SK-N-SH (cell line): Measurements from ENCODE around the gene SDK1.

Experiments
- EZH2phosphoT487 ChIP-seq: fragments of 200-600 bp; sonication (generic); IDR thresholded peaks from 2 replicates; pipeline ENCODE4 v1.6.1; 2017; ENCODE audit warnings: low read depth, mixed run types, mild to moderate bottlenecking, antibody characterized with exemption, moderate library complexity, borderline replicate concordance
- TF ChIP-seq, protein P1 (sequence below): fragments of 200-600 bp; sonication (generic); IDR thresholded peaks from 2 replicates; pipeline ENCODE4 v1.6.1; 2017; ENCODE audit warnings: antibody characterized with exemption, mild to moderate bottlenecking, moderate library complexity

DNA sequence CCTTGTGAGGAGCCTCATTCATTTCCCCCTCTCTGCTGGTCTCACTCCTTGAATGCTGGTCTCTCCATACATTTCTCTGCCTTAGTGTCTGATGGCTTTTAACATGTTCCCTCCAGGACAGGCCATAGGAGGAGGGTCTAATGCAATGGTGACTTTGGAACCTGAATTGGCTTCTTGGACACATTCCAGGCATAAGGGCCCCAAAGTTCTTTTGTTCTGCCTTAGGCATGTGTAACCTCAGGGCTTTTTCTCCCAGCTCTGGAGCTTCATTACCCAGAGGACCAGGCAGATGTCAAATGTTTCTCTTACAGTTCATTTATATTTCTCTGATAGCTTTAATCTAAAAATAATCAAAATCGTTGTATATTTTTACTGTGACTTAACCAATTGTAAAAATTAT is 162.6 kb downstream of the SDK1 start:
- no peak for TF ChIP-seq EZH2phosphoT487
- TF ChIP-seq, protein P1, sequence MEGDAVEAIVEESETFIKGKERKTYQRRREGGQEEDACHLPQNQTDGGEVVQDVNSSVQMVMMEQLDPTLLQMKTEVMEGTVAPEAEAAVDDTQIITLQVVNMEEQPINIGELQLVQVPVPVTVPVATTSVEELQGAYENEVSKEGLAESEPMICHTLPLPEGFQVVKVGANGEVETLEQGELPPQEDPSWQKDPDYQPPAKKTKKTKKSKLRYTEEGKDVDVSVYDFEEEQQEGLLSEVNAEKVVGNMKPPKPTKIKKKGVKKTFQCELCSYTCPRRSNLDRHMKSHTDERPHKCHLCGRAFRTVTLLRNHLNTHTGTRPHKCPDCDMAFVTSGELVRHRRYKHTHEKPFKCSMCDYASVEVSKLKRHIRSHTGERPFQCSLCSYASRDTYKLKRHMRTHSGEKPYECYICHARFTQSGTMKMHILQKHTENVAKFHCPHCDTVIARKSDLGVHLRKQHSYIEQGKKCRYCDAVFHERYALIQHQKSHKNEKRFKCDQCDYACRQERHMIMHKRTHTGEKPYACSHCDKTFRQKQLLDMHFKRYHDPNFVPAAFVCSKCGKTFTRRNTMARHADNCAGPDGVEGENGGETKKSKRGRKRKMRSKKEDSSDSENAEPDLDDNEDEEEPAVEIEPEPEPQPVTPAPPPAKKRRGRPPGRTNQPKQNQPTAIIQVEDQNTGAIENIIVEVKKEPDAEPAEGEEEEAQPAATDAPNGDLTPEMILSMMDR = no peak
